ENCODE results near the gene NDRG2.

DNA sequence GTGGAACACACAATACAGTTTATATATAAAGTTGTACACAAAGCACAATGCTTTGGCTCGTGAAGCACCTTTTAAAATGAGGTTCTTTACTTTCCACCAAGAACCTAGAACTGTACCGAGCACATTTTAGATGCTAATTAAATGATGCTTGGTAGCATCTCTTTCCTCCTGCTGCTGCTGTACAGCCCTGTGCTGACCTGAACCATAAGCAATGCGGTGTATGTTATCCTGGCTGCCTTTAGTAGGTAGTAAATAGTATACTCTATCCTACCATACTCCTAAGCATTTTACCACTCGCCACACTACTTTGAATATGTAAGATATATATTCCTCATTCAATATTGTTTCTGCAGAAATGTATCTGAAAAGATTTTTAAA, 29.9 kb upstream of the NDRG2 start:
- no peak for TF ChIP-seq EP300 (IDR thresholded peaks at IDR 0.05)
- TF ChIP-seq, protein P1, sequence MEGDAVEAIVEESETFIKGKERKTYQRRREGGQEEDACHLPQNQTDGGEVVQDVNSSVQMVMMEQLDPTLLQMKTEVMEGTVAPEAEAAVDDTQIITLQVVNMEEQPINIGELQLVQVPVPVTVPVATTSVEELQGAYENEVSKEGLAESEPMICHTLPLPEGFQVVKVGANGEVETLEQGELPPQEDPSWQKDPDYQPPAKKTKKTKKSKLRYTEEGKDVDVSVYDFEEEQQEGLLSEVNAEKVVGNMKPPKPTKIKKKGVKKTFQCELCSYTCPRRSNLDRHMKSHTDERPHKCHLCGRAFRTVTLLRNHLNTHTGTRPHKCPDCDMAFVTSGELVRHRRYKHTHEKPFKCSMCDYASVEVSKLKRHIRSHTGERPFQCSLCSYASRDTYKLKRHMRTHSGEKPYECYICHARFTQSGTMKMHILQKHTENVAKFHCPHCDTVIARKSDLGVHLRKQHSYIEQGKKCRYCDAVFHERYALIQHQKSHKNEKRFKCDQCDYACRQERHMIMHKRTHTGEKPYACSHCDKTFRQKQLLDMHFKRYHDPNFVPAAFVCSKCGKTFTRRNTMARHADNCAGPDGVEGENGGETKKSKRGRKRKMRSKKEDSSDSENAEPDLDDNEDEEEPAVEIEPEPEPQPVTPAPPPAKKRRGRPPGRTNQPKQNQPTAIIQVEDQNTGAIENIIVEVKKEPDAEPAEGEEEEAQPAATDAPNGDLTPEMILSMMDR (IDR thresholded peaks at IDR 0.05), result no peak
